HFF-Myc (cell line): ENCODE results near the gene EXD3.

Source experiments
- DNase-seq: peaks from one replicate; pipeline ENCODE4 v3.0.0-alpha.2; 2011; ENCODE audit warnings: low read depth; ENCODE audit errors: extremely low read depth
- H3K4me3 ChIP-seq: replicated peaks from 2 replicates; pipeline ENCODE4 v1.5.1; 2011; ENCODE audit warnings: low read depth, mild to moderate bottlenecking, control low read depth, low read length
- TF ChIP-seq, protein P1 (sequence below): IDR thresholded peaks from 2 replicates; pipeline ENCODE4 v1.5.1; 2012; ENCODE audit warnings: mild to moderate bottlenecking, low read depth, low read length, control low read depth; ENCODE audit errors: missing control alignments

The EXD3 gene

DNA sequence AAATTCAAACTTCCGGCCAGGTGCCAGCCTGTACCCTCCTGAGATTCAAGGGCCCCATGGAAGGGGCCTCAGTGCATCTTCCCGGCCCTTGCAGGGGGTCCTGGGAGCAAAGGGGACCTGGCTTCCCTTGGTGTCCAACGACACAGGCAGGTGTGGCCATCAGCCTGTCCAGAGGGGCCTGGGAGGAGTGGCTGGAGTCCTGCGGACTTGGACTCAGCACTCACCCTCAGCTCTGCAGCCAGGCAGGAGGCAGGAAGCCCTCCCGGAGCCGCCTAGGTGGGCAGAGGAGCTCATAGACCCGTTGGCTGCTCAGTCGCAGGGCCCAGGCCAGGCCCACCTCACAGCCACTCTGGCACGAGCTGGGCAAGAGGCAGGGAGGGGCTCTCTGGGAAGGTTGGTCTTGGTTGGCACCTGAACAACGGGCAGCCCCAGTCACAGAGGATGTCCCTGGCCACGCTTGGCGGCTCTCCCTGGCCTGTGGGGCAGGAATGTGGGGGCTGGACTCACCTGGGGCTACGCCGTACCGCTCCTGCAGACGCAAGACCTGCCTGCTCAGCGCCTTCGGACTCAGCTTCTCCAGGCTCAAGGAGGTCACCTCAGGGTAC is 67.1 kb downstream of the EXD3 start:
- H3K4me3 ChIP-seq = no peak overlapping the region
- TF ChIP-seq, protein P1, sequence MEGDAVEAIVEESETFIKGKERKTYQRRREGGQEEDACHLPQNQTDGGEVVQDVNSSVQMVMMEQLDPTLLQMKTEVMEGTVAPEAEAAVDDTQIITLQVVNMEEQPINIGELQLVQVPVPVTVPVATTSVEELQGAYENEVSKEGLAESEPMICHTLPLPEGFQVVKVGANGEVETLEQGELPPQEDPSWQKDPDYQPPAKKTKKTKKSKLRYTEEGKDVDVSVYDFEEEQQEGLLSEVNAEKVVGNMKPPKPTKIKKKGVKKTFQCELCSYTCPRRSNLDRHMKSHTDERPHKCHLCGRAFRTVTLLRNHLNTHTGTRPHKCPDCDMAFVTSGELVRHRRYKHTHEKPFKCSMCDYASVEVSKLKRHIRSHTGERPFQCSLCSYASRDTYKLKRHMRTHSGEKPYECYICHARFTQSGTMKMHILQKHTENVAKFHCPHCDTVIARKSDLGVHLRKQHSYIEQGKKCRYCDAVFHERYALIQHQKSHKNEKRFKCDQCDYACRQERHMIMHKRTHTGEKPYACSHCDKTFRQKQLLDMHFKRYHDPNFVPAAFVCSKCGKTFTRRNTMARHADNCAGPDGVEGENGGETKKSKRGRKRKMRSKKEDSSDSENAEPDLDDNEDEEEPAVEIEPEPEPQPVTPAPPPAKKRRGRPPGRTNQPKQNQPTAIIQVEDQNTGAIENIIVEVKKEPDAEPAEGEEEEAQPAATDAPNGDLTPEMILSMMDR = no peak
- DNase-seq = no peak

DNA sequence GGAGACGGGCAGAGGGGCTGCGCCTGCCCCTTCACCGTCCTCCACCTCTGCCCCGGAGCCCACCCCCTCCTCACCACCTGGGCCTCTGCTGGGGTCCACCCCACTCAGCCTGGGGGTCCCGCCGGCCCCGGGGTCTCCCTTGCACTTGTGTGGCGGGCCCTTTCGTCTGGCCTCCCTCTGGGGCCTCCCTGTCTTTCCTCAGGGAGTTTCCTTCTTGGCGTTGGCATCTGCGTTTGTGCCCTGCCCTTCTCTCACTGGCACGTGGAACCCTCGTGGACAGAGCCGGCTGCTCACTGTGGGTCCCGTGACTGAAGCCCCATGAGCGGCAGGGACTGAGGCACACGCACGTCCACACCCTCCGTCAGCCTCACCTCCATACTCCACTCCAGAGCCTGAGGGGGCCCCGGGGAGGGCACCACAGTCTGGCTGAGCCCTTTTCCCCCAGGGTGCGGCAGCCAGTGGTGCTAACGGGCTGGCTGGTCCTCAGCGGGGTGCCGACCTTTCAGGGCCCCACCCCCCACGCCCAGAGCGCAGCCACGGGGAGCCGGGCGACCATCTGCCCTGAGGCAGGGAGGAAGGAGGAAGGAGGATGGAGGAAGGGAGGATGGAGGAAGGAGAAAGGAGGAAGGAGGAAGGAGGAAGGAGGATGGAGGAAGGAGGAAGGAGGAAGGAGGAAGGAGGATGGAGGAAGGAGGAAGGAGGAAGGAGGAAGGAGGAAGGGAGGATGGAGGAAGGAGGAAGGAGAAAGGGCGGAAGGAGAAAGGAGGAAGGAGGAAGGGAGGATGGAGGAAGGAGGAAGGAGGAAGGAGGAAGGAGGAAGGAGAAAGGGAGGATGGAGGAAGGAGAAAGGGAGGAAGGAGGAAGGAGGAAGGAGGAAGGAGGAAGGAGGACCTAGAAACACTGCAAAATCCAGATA is 67.9 kb downstream of the EXD3 start:
- DNase-seq = no peak
- TF ChIP-seq, protein P1 = no peak
- no peak overlapping the region for H3K4me3 ChIP-seq

DNA sequence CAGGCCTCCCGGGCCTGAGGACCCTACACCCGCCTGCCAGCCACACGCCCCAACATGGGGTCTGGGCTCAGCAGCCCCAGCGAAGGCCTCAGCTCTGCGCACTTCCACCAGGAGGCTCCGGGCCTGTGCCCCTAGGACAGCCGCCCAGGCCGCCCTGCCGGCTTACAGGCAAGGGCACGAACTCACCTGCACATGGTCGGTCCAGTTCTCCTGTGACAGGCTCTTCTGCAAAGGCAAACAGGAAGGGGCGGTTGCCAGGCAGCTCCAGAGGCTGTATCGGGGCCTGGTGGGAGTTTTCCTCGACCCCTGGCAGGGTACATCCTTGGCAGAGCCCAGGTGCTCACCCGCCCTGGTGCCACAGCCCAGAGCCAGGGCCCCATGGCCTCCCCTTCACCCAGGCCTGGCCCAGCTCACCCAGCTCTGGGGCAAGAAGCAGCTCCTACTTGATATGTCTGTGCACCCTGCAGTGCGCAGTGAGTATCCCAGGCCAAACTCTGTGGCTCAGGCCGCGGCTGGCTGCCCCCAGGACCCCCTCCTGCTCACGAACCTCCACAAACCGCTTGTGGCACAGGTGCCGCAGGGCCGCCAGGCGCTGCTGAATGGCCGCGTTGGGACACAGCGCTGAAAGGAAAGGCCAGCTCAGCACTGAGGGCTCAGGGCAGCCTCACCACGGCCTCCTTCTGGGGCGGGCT is 68.7 kb downstream of the EXD3 start:
- TF ChIP-seq, protein P1 = no peak
- no peak overlapping the region for H3K4me3 ChIP-seq
- no peak for DNase-seq

DNA sequence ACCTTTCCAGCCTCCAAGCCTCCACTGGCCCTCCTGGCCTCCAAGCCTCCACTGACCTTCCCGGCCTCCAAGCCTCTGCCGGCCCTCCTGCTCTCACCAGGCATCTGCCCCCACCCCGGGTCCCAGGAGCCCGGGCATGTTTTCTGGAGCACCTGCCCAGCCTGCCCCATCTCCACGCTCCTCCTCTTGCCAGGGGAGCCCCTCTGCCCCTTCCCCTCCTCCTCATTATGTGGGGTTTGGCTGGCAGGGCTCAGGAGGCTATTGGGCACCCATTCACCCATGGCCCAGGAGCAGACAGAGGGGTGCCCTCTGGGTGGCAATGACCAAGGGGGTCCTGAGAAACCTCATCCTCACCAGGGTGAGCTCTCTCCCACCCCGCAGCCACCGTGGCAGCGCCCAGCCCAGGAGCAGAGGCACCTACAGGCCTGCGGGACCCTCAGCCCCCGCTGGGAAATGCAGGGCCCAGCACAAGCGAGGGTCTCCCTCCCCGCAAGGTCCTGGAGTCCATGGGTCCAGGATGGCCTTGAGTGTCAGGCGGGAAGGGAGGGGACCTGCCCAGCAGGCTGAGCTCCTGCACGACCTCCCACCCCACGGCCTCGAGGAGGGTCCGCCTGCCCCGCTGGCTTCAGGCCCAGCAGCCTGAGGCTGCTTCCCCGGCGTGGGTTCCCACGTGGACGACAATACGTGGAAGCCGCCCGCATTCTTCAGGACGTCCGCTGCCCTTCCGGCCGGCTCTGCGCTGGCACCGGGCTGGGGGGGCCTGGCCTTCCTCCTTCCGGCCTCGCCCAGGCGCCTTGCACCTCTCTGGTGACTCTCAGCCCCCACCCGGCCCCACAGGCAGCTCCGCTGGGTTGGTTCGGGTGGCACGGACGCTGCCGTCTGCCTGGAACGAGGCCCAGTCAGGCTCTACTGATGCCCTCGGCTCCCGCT is 69.5 kb downstream of the EXD3 start:
- DNase-seq = no peak
- TF ChIP-seq, protein P1 = no peak
- no peak overlapping the region for H3K4me3 ChIP-seq

DNA sequence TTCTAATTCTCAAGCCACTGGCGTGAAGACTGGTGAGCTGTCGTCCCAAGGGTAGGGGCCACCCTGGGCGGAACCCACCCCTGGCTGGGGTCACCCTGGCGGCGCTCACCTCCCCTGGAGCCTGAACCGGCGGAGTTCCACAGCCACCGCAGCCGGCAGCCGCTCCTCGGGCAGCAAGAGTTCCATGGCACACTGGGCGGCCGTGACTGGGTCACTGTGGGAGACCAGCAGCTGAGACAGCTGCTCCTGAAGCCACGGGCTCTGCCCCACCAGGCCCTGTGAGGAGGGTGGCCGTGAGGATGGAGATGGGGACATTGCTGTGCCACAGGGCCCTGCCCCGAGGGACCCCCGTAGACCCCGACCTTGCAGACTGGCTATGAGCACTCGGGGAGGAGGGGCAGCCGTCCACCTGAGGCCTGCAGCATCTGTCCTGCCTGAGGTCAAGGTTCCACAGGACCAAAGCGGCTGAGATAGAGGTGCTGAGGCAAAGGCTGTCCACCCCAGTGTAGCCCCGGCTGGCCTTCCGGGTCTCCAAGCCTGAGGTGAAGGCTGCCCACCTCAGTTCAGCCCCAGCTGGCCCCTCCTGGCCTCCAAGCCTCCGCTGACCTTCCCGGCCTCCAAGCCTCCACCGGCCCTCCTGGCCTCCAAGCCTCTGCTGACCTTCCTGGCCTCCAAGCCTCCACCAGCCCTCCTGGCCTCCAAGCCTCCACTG is 70.3 kb downstream of the EXD3 start:
- DNase-seq = no peak
- TF ChIP-seq, protein P1 = no peak

More for the DNA sequence above, 70.3 kb downstream of the EXD3 start:
- no peak overlapping the region for H3K4me3 ChIP-seq
